Kidney (tissue), 14 donors: ENCODE results near the gene MICA. TPM values are rescaled to one million over a fixed set of nuclear protein-coding genes. Genes with fewer than 3 reads are reported as not detected.
"Not testable (repeated sequence)": the region's sequence is repeated elsewhere in the genome, so short reads cannot be mapped to it uniquely, and the experiment has no call there.

Source experiments
- DNase-seq, 5 donors: peaks; one replicate each; pipeline ENCODE4 v3.0.0-alpha.2; 2013 to 2020
- FAIRE-seq: peaks from 2 replicates; lab custom pipeline; 2012; peaks lifted over from hg19 to GRCh38; lab: Jason Lieb, UNC
- H3K27ac ChIP-seq, 2 donors: one replicate each; pipeline ENCODE4 v1.7.0; 2013; ENCODE audit warnings: low read depth in 2 of 2, low read length in 2 of 2, inconsistent platforms in 1 of 2
- H3K27me3 ChIP-seq: one replicate; pipeline ENCODE4 v1.7.1; 2013; ENCODE audit warnings: low read length, inconsistent platforms; ENCODE audit not compliant: control insufficient read depth, insufficient read depth
- H3K36me3 ChIP-seq, 3 donors: one replicate each; pipeline versions ENCODE4 v1.7.0 to v1.7.1; 2013; ENCODE audit warnings: low read length in 3 of 3, control low read depth in 1 of 3, inconsistent platforms in 1 of 3; ENCODE audit not compliant: insufficient read depth in 3 of 3, control insufficient read depth in 2 of 3
- H3K4me1 ChIP-seq, 3 donors: one replicate each; pipeline versions ENCODE4 v1.7.0 to v1.7.1; 2013; ENCODE audit warnings: low read length in 3 of 3, inconsistent platforms in 1 of 3, low read depth in 1 of 3; ENCODE audit not compliant: control insufficient read depth in 2 of 3, insufficient read depth in 2 of 3
- H3K4me3 ChIP-seq, 3 donors: one replicate each; pipeline versions ENCODE4 v1.7.0 to v1.8.1; 2013; ENCODE audit warnings: low read length in 3 of 3, control low read depth in 1 of 3, inconsistent platforms in 1 of 3
- H3K9ac ChIP-seq, 3 donors: one replicate each; pipeline versions ENCODE4 v1.7.0 to v1.7.1; 2013; ENCODE audit warnings: low read length in 3 of 3, control low read depth in 1 of 3, inconsistent platforms in 1 of 3
- H3K9me3 ChIP-seq, 3 donors: one replicate each; pipeline versions ENCODE4 v1.7.0 to v1.7.1; 2013; ENCODE audit warnings: low read length in 3 of 3, control low read depth in 1 of 3, inconsistent platforms in 1 of 3; ENCODE audit not compliant: control insufficient read depth in 2 of 3, insufficient read depth in 1 of 3
- CTCF ChIP-seq: IDR thresholded peaks from 3 replicates; pipeline ENCODE4 v1.5.1; 2012; ENCODE audit warnings: mild to moderate bottlenecking, moderate library complexity, borderline replicate concordance; ENCODE audit not compliant: insufficient read depth; ENCODE audit errors: extremely low read depth
- intact Hi-C: fragments of 100-400 bp; cut with DNase I; formaldehyde crosslinking; loops from one replicate; pipeline ENCODE4 v1.11.1; 2022
- polyA plus RNA-seq: library from polyadenylated mRNA; stranded (reverse); fragments of 350-450 nt; fragmentation: Illumina TruSeq; extraction: RNeasy Lipid Tissue Mini Kit (QIAGEN cat#74804); gene quantifications from one replicate; pipeline ENCODE4 v1.2.3, GENCODE V29; 2014; ENCODE audit warnings: low read depth, low replicate concordance; ENCODE audit not compliant: insufficient read depth
- total RNA-seq: library from RNA; stranded (reverse); fragmentation: NEBNext Ultra II Directional; extraction: Animal tissue kit (Norgen Biotek cat#: 25700); gene quantifications from one replicate; pipeline ENCODE4 v1.2.1, GENCODE V29; 2021
- donor health status: control.
- donor health status: control.
- donor health status: control.
- donor health status: control.
- donor health status: control.
- donor health status: DM: yes; HTN: yes; CAD: no.
- donor health status: Normal renal cell carcinoma (clear cell type).

The MICA gene
- total and polyA plus RNA-seq, 2 donors from 2014 or later = 27.5 to 34.7 TPM

- no peaks in the 10 kb centered on the region for H3K36me3 ChIP-seq
- DNase-seq (peak in 3 of 5 donors; percentile 12 to 54 (median 23)), FAIRE-seq (no peak)
- intact Hi-C loops = no loop called here
- no peak for TF ChIP-seq CTCF
- H3K9ac ChIP-seq = peak overlapping the region in 2 of 3 donors; percentile 72 to 78
- peak overlapping the region; percentile 78 to 91 for H3K27ac ChIP-seq
- peaks cover 0 to 20% (median 17%) of the 10 kb centered on the region in 3 donors for H3K4me1 ChIP-seq
- H3K9me3 ChIP-seq = no peaks in the 10 kb centered on the region
- H3K4me3 ChIP-seq = peak overlapping the region; percentile 40 to 84 (median 68)
- no peaks in the 10 kb centered on the region for H3K27me3 ChIP-seq
These were observed 792 bp upstream of the MICA start for GRCh38 chr6:31402324-31403282.

DNA sequence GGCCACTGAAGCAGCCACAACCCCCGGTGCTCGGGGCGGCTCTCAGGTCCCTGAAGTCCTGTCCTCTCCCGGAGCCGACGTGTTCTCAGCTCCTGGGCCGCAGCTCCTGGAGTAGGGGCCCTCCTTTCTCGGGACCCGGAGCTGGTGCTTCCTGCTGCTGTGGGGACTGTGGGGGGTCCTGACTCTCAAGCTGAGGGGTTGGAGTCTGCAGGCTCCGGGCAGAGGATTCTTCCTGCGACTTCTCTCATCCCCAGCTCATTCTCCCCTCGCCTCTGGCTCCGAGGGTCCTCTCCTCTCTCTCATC, 618 bp downstream of the MICA start:
- FAIRE-seq, intact Hi-C loops, H3K9me3 ChIP-seq, H3K27me3 ChIP-seq, H3K27ac ChIP-seq, H3K36me3 ChIP-seq, DNase-seq: not testable (repeated sequence)
- peak overlapping the region in 2 of 3 donors; percentile 67 to 80 for H3K9ac ChIP-seq
- peak overlapping the region; percentile 67 to 86 (median 84) for H3K4me3 ChIP-seq
- peaks cover 0 to 20% (median 17%) of the 10 kb centered on the region in 3 donors for H3K4me1 ChIP-seq

DNA sequence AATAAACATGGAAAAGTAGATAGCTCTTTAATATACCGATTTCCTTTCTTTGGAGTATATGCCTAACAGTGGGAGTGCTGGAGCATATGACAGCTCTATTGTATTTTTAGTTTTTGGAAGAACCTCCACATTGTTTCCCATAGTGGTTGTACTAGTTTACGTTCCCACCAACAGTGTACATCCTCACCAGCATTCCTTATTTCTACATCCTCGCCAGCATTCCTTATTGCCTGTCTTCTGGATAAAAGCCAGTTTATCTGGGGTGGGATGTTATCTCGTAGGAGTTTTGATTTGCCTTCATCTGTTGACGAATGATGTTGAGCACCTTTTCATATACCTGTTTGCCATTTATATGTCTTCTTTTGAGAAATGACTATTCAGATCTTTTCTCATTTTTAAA, 2.6 kb downstream of the MICA start:
- Histone ChIP-seq H3K27ac (no peak overlapping the region), H3K9me3 (no peaks in the 10 kb centered on the region), H3K27me3 (no peaks in the 10 kb centered on the region), H3K36me3 (peaks cover 0 to 3% (median 0%) of the 10 kb centered on the region in 3 donors), H3K4me3 (no peak overlapping the region), H3K9ac (no peak overlapping the region), H3K4me1 (peaks cover 0 to 20% (median 16%) of the 10 kb centered on the region in 3 donors)
- intact Hi-C loops = no loop called here
- no peak for DNase-seq
- no peak for TF ChIP-seq CTCF
- no peak for FAIRE-seq

DNA sequence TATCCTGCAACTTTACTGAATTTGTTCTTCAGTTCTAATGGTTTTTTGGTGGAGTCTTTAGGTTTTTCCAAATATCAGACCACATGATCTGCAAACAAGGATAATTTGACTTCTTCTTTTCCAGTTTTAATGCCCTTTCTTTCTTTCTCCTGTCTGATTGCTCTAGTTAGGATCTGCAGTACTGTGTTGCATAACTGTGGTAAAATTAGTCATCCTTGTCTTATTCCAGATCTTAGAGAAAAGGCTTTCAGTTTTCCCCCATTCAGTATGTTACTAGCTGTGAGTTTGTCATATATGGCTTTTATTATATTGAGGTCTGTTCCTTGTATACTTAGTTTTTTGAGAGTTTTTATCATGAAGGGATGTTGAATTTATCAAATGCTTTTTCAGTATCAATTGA, 4.3 kb downstream of the MICA start:
- intact Hi-C loops = no loop called here
- Histone ChIP-seq H3K27me3 (no peaks in the 10 kb centered on the region), H3K4me3 (no peak overlapping the region), H3K4me1 (peaks cover 0 to 15% (median 0%) of the 10 kb centered on the region in 3 donors), H3K9ac (no peak overlapping the region), H3K9me3 (no peaks in the 10 kb centered on the region), H3K27ac (no peak overlapping the region), H3K36me3 (peaks cover 0 to 19% (median 13%) of the 10 kb centered on the region in 3 donors)
- no peak for FAIRE-seq
- no peak for TF ChIP-seq CTCF
- DNase-seq = no peak
